WTC11 (cell line): ENCODE measurements around the gene CCDC6. TPM values are rescaled to one million over a fixed set of nuclear protein-coding genes. Genes with fewer than 3 reads are reported as not detected.

ENCODE experiments used
- ATAC-seq: fragments of 200-7000 bp; cut with Tn5 transposase; 2 replicates; pipeline ENCODE4 v1.10.0; 2021; ENCODE audit warnings: mild to moderate bottlenecking, moderate library complexity
- CTCF ChIA-PET: fragments of 300-600 bp; sonication (Branson Sonifier 250); formaldehyde crosslinking; loops from one replicate; lab custom pipeline; 2021; ENCODE audit warnings: antibody characterized with exemption; lab: Charles Lee
- POLR2A ChIA-PET: fragments of 350-600 bp; sonication (Branson Sonifier 250); formaldehyde crosslinking; loops from one replicate; lab custom pipeline; 2021; ENCODE audit warnings: antibody characterized with exemption; lab: Charles Lee
- DNase-seq: peaks from one replicate; pipeline ENCODE4 v3.0.0; 2021; ENCODE audit warnings: low spot score
- H3K27ac Mint-ChIP-seq: 2 replicates; pipeline ENCODE4 v1.8.0; 2021; ENCODE audit warnings: mixed read lengths
- H3K27me3 Mint-ChIP-seq: 2 replicates; pipeline ENCODE4 v1.8.0; 2021; ENCODE audit warnings: low read depth, mild to moderate bottlenecking, moderate library complexity, mixed read lengths
- H3K36me3 Mint-ChIP-seq: 2 replicates; pipeline ENCODE4 v1.8.0; 2021; ENCODE audit warnings: mixed read lengths
- H3K4me1 Mint-ChIP-seq: 2 replicates; pipeline ENCODE4 v1.8.0; 2022; ENCODE audit warnings: mixed read lengths
- H3K4me3 Mint-ChIP-seq: 2 replicates; pipeline ENCODE4 v1.8.0; 2021; ENCODE audit warnings: mild to moderate bottlenecking, moderate library complexity, mixed read lengths
- H3K9me3 Mint-ChIP-seq: 2 replicates; pipeline ENCODE4 v1.8.0; 2021; ENCODE audit warnings: mixed read lengths
- ATF1 ChIP-seq: sonication (generic); formaldehyde crosslinking; IDR thresholded peaks from 2 replicates; pipeline ENCODE4 v1.8.1; 2023; ENCODE audit warnings: mild to moderate bottlenecking, moderate library complexity, missing genetic modification reagents
- CREB1 ChIP-seq: sonication (generic); formaldehyde crosslinking; IDR thresholded peaks from 2 replicates; pipeline ENCODE4 v1.8.0; 2023; ENCODE audit warnings: mild to moderate bottlenecking, missing genetic modification reagents
- CREM ChIP-seq: sonication (generic); formaldehyde crosslinking; IDR thresholded peaks from 2 replicates; pipeline ENCODE4 v1.8.1; 2022; ENCODE audit warnings: mild to moderate bottlenecking, missing genetic modification reagents, moderate library complexity
- ETV6 ChIP-seq: sonication (generic); formaldehyde crosslinking; IDR thresholded peaks from 2 replicates; pipeline ENCODE4 v1.8.1; 2022; ENCODE audit warnings: mild to moderate bottlenecking, missing genetic modification reagents
- FOXP4 ChIP-seq: sonication (generic); formaldehyde crosslinking; IDR thresholded peaks from 2 replicates; pipeline ENCODE4 v1.8.0; 2022; ENCODE audit warnings: mild to moderate bottlenecking, missing genetic modification reagents
- NR1H2 ChIP-seq: sonication (generic); formaldehyde crosslinking; IDR thresholded peaks from 2 replicates; pipeline ENCODE4 v1.9.0; 2021; ENCODE audit warnings: mild to moderate bottlenecking, moderate library complexity, missing genetic modification reagents
- SMAD4 ChIP-seq: sonication (generic); formaldehyde crosslinking; IDR thresholded peaks from 2 replicates; pipeline ENCODE4 v1.8.0; 2022; ENCODE audit warnings: mild to moderate bottlenecking, missing genetic modification reagents
- STAT6 ChIP-seq: sonication (generic); formaldehyde crosslinking; conservative IDR thresholded peaks from 2 replicates; pipeline ENCODE4 v1.8.1; 2023; ENCODE audit warnings: mild to moderate bottlenecking, low read depth, missing genetic modification reagents, moderate library complexity
- ZNF219 ChIP-seq: sonication (generic); formaldehyde crosslinking; IDR thresholded peaks from 2 replicates; pipeline ENCODE4 v1.8.0; 2023; ENCODE audit warnings: missing genetic modification reagents, mild to moderate bottlenecking, borderline replicate concordance
- ZNF263 ChIP-seq: sonication (generic); formaldehyde crosslinking; IDR thresholded peaks from 2 replicates; pipeline ENCODE4 v1.8.1; 2022; ENCODE audit warnings: low read depth, mild to moderate bottlenecking, moderate library complexity, missing genetic modification reagents
- ZNF281 ChIP-seq: sonication (generic); formaldehyde crosslinking; IDR thresholded peaks from 2 replicates; pipeline ENCODE4 v1.8.0; 2023; ENCODE audit warnings: mild to moderate bottlenecking, missing genetic modification reagents
- ZNF396 ChIP-seq: fragments of 250-450 bp; sonication (Bioruptor Pico); IDR thresholded peaks from 2 replicates; pipeline ENCODE4 v1.8.0; 2021; ENCODE audit warnings: mild to moderate bottlenecking, moderate library complexity, borderline replicate concordance
- ZNF423 ChIP-seq: fragments of 250-450 bp; sonication (Bioruptor Pico); IDR thresholded peaks from 2 replicates; pipeline ENCODE4 v2.1.2; 2022; ENCODE audit warnings: mild to moderate bottlenecking, moderate library complexity
- total RNA-seq: library from RNA; stranded (reverse); gene quantifications from 3 replicates; pipeline ENCODE4 v1.2.3, GENCODE V29; 2021
- TF ChIP-seq, protein P1 (sequence below): sonication (generic); formaldehyde crosslinking; IDR thresholded peaks from 2 replicates; pipeline ENCODE4 v1.8.1; 2023; ENCODE audit warnings: mild to moderate bottlenecking, missing genetic modification reagents, borderline replicate concordance
- TF ChIP-seq, protein P2 (sequence below): sonication (generic); formaldehyde crosslinking; IDR thresholded peaks from 2 replicates; pipeline ENCODE4 v1.8.1; 2023; ENCODE audit warnings: mild to moderate bottlenecking, missing genetic modification reagents, moderate library complexity

Gene CCDC6
- total RNA-seq, 1 experiment from 2014 or later = 55.2 TPM

- Mint-ChIP-seq H3K36me3 (peaks cover 38% of the 10 kb centered on the region), H3K4me3 (no peak overlapping the region), H3K27me3 (no peaks in the 10 kb centered on the region), H3K27ac (no peak overlapping the region), H3K9me3 (peaks cover 9% of the 10 kb centered on the region), H3K4me1 (peaks cover 10% of the 10 kb centered on the region)
- TF ChIP-seq ATF1 = no peak
- no peak for TF ChIP-seq ZNF219 (CRISPR knock-in tag)
- TF ChIP-seq, protein P1, sequence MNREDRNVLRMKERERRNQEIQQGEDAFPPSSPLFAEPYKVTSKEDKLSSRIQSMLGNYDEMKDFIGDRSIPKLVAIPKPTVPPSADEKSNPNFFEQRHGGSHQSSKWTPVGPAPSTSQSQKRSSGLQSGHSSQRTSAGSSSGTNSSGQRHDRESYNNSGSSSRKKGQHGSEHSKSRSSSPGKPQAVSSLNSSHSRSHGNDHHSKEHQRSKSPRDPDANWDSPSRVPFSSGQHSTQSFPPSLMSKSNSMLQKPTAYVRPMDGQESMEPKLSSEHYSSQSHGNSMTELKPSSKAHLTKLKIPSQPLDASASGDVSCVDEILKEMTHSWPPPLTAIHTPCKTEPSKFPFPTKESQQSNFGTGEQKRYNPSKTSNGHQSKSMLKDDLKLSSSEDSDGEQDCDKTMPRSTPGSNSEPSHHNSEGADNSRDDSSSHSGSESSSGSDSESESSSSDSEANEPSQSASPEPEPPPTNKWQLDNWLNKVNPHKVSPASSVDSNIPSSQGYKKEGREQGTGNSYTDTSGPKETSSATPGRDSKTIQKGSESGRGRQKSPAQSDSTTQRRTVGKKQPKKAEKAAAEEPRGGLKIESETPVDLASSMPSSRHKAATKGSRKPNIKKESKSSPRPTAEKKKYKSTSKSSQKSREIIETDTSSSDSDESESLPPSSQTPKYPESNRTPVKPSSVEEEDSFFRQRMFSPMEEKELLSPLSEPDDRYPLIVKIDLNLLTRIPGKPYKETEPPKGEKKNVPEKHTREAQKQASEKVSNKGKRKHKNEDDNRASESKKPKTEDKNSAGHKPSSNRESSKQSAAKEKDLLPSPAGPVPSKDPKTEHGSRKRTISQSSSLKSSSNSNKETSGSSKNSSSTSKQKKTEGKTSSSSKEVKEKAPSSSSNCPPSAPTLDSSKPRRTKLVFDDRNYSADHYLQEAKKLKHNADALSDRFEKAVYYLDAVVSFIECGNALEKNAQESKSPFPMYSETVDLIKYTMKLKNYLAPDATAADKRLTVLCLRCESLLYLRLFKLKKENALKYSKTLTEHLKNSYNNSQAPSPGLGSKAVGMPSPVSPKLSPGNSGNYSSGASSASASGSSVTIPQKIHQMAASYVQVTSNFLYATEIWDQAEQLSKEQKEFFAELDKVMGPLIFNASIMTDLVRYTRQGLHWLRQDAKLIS (CRISPR knock-in tag) = no peak
- TF ChIP-seq CREM (CRISPR knock-in tag) = no peak
- TF ChIP-seq CREB1 (CRISPR knock-in tag) = no peak
- no peak for TF ChIP-seq ZNF396 (CRISPR knock-in tag)
- TF ChIP-seq ZNF263 (CRISPR knock-in tag) = no peak
- no peak for TF ChIP-seq STAT6 (CRISPR knock-in tag)
- TF ChIP-seq ZNF281 (CRISPR knock-in tag) = no peak
- no peak for TF ChIP-seq SMAD4 (CRISPR knock-in tag)
- POLR2A ChIA-PET = no interaction called here
- CTCF ChIA-PET = no interaction called here
- ATAC-seq = no peak
- DNase-seq = no peak
Measured at GRCh38 chr10:59814878-59815277, 91.5 kb downstream of the CCDC6 start.

- Mint-ChIP-seq H3K36me3 (peaks cover 50% of the 10 kb centered on the region), H3K4me1 (peaks cover 24% of the 10 kb centered on the region), H3K4me3 (no peak overlapping the region), H3K27ac (no peak overlapping the region), H3K27me3 (no peaks in the 10 kb centered on the region), H3K9me3 (peaks cover 9% of the 10 kb centered on the region)
- ChIA-PET POLR2A (no interaction called here), CTCF (interaction anchor here (1.1 kb wide), 1 partner anchor 18 kb away, joined by 4 read pairs; no protein-coding TSS in a partner anchor)
- no peak for ATAC-seq
- no peak for DNase-seq
- TF ChIP-seq, protein P2, sequence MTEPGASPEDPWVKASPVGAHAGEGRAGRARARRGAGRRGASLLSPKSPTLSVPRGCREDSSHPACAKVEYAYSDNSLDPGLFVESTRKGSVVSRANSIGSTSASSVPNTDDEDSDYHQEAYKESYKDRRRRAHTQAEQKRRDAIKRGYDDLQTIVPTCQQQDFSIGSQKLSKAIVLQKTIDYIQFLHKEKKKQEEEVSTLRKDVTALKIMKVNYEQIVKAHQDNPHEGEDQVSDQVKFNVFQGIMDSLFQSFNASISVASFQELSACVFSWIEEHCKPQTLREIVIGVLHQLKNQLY (CRISPR knock-in tag) = no peak
- no peak for TF ChIP-seq ZNF423
- no peak for TF ChIP-seq ETV6
- no peak for TF ChIP-seq NR1H2 (CRISPR knock-in tag)
- no peak for TF ChIP-seq FOXP4 (CRISPR knock-in tag)
Measured at GRCh38 chr10:59812519-59813122, 93.7 kb downstream of the CCDC6 start.
